Fibroblast of skin of abdomen (primary cell): ENCODE results near the gene IFNB1.

Experiments
- DNase-seq: peaks from one replicate; pipeline ENCODE4 v3.0.0-alpha.2; 2013

IFNB1 gene

DNA sequence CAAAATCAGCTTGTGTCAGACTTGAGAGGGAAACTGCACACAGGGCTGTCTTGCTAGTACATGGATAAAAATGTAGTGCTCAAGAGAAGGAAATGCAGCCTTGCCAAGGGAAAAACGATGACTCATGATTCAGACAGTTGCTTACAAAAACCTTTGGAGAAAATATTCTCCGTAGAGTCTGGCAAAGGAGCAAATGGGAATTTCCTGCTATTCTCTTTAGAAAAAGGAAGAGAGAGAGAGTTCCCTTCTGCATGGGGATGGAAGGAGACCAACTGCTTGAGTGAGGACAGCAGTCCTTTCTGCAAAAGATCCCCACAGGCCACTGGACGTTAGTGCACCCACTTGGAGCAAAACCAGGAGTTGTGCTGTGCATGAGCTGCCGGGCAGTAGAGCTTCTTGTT lies 7.6 kb downstream of the IFNB1 start:
- DNase-seq = peak; percentile 96

DNA sequence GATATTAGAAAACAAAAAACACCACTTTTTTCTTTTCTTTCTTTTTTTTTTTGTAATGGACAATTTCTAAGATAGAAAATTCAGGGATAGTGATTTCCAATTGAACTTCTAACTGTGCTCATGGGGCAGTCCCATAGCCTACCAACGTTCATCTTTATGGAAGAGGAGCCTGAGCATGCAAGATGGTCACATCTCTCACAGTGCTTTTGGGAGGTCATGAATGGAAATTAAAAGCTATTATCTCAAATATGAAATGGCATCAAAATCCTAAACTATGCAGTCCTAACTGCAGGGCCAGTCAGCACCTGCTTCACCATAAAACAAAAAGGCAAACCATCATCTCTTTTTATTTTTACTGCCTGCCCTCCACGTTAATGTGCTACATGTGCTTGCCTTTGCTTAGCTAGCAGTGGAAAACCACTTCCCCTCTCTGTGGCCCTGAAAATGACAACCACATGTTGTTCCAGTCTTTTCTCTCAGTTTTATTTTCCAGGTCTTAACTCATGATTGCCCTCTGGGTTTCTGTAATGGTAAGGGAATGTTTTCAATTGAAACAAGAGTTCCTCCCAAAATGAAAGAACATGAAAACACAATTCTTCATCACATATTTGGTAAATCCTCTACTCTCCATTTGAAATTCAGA lies 16.7 kb downstream of the IFNB1 start:
- peak; percentile 74 for DNase-seq

- DNase-seq = peak; percentile 22
These were observed 20.8 kb downstream of the IFNB1 start for GRCh38 chr9:21056931-21057330.

- DNase-seq = no peak
These were observed 23.9 kb downstream of the IFNB1 start for GRCh38 chr9:21053851-21054250.

- DNase-seq = no peak
These were observed 30.5 kb downstream of the IFNB1 start for GRCh38 chr9:21047281-21047691.

- DNase-seq = no peak
These were observed 33.9 kb downstream of the IFNB1 start for GRCh38 chr9:21043841-21044240.

GRCh38 chr9:21042466-21042865 lies 35.3 kb downstream of the IFNB1 start:
- DNase-seq = no peak

- no peak for DNase-seq
These were observed 38.4 kb downstream of the IFNB1 start for GRCh38 chr9:21039302-21039701.

GRCh38 chr9:21037278-21037677 lies 40.5 kb downstream of the IFNB1 start:
- DNase-seq = no peak

- no peak for DNase-seq
These were observed 45.9 kb downstream of the IFNB1 start for GRCh38 chr9:21031808-21032183.

DNA sequence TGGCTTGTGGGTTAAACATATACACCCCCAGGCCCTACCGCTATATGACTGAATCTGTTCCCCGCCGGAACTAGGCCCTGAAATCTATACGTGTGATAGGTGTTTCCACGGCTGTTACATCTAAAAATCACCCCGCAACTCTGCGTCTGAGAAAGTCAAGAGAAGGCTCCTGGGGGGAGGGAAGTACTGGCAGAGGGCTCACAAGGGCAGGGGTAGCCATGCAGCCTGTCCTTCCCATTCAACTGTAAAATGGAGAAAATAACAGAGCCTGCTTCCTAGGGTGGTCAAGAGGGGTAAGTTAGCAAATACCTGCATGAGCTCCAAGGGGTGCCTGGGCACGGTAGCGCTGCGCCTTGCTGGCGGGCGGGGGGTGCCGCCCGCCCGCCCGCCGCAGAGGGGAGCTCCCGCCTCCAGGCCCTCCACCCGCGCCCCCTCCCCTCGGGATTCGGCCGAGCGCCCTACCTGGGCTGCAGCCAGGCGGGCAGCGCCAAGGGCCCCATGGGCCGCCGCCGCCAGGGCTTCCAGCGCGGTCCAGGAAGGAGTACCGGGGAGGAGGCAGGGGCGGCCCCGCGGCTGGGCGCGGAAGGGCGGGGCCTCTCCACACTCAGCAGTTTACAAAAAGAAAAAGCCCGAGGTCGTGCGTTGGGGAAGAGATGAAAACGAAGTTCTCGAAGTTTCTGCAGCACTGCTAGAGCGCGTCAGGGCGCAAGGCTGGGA lies 46.5 kb downstream of the IFNB1 start, which contains the start of gene HACD4:
Gene HACD4 (minus strand): TSS at position 550 of the 717 bp plus-strand sequence. CDS start 50 bp downstream, at position 500.
- DNase-seq = peak; percentile 52

GRCh38 chr9:21030389-21031035 lies 47.2 kb downstream of the IFNB1 start:
- peak; percentile 65 for DNase-seq

DNA sequence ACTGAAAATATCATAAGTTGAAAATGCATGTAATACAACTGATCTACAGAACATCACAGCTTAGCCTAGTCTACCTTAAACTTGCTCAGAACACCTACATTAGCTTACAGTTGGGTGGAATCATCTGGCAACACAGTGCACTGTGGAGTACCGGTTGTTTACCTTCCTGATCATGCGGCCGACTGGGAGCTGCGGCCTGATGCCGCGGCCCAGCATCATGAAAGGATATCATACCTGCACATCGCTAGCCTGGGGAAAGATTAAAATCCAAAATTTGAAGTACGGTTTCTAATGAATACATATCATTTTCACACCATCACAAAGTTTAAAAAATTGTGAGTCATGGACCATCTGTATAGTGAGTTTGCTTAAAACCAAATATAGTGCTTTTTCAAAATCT lies 48.1 kb downstream of the IFNB1 start:
- DNase-seq = no peak

GRCh38 chr9:21028466-21028865 lies 49.3 kb downstream of the IFNB1 start:
- DNase-seq = peak; percentile 20

GRCh38 chr9:21027295-21027694 lies 50.4 kb downstream of the IFNB1 start:
- peak; percentile 60 for DNase-seq
